ENCODE results near the gene STPG2.

STPG2 gene

DNA sequence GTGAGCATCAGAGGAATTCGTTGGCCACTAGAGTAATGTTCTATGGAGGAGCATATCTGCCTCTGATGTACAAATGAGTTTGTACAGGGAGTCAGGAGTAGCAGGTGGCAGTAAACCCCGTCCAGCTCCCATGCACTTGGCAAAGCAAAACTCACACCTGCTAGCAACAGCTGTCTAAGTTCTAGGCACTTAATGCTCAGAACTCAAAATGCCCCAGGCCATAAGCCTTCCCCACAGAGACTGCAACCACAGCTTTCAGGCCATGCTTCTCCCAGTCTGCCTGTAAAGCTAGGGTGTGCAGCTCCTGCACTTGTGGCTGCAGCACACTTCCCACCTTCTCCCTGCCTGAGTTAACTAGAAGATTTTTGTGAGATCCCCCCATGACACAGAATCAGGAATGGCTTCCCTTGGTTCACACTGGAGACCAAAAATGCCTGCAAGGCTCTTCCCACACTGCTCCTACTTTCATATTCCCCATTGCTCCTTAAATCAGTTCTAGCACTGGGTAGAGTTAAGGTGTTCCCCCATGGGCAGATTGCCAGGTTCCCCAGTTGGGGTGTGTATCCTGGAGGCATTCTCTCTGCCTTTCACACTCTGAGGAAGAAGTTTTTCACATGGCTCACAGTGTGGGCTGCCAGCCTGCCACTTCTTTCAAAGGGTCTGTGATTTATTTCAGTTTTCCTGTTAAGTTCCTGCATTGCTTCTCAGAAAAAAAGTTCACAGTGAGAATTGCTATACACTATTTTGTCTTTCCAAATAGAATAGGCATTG lies 189.9 kb downstream of the STPG2 start:
- POLR2A ChIA-PET, result no interaction called here
- no peak for TF ChIP-seq FOXA1 (IDR thresholded peaks at IDR 0.05)
- TF ChIP-seq LEF1 (IDR thresholded peaks at IDR 0.05; ENCODE audit: borderline replicate concordance), result no peak
- TF ChIP-seq, protein P1, sequence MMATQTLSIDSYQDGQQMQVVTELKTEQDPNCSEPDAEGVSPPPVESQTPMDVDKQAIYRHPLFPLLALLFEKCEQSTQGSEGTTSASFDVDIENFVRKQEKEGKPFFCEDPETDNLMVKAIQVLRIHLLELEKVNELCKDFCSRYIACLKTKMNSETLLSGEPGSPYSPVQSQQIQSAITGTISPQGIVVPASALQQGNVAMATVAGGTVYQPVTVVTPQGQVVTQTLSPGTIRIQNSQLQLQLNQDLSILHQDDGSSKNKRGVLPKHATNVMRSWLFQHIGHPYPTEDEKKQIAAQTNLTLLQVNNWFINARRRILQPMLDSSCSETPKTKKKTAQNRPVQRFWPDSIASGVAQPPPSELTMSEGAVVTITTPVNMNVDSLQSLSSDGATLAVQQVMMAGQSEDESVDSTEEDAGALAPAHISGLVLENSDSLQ (IDR thresholded peaks at IDR 0.05), result no peak
- TF ChIP-seq BHLHE40 (IDR thresholded peaks at IDR 0.05; ENCODE audit: borderline replicate concordance), result no peak
- no peak for TF ChIP-seq NFRKB (IDR thresholded peaks at IDR 0.05)
- TF ChIP-seq HDGF (IDR thresholded peaks at IDR 0.05; ENCODE audit: borderline replicate concordance), result no peak
- no peak for TF ChIP-seq SP1 (IDR thresholded peaks at IDR 0.05)
- TF ChIP-seq FOXM1 (IDR thresholded peaks at IDR 0.05; ENCODE audit: borderline replicate concordance), result no peak
- TF ChIP-seq CTBP1 (IDR thresholded peaks at IDR 0.05; ENCODE audit: borderline replicate concordance), result no peak
- no peak for TF ChIP-seq ARNT (IDR thresholded peaks at IDR 0.05)
- no peak for TF ChIP-seq SUZ12 (IDR thresholded peaks at IDR 0.05)
- no peak for TF ChIP-seq ELF4 (IDR thresholded peaks at IDR 0.05)
- no peak for DNase-seq (ENCODE audit: extremely low spot score)

DNA sequence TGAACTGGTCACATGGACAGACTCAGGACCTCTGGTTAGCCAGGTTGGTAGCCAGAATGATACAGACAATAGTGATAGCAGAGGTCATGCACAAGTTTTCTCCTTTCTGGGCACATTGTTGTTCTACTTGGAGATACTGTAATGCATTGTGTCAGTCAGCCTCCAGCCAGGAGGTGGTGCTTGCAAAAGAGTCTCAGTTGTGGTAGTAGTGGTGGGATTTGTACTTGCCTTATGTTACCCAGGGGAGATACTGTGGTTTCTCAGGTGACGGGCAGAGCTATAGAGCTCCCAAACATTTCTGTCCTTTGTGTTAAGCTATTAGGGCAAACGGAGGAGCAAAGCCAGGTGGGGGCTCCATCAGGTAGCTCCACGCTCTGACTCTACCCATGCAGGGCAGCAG lies 190.5 kb downstream of the STPG2 start:
- DNase-seq (ENCODE audit: extremely low spot score), result no peak
- ChIA-PET CTCF (no interaction called here), POLR2A (no interaction called here)
- no peak for TF ChIP-seq L3MBTL2 (conservative IDR thresholded peaks at IDR 0.05)
- no peak for TF ChIP-seq TARDBP (IDR thresholded peaks at IDR 0.05)
- no peak for TF ChIP-seq FOXM1 (IDR thresholded peaks at IDR 0.05; ENCODE audit: borderline replicate concordance)
- TF ChIP-seq CTBP1 (IDR thresholded peaks at IDR 0.05; ENCODE audit: borderline replicate concordance), result no peak
- no peak for TF ChIP-seq BHLHE40 (IDR thresholded peaks at IDR 0.05; ENCODE audit: borderline replicate concordance)
- TF ChIP-seq ELF4 (IDR thresholded peaks at IDR 0.05), result no peak
- no peak for TF ChIP-seq NFRKB (IDR thresholded peaks at IDR 0.05)

More for the DNA sequence above, 189.9 kb downstream of the STPG2 start:
- CTCF ChIA-PET, result no interaction called here

DNA sequence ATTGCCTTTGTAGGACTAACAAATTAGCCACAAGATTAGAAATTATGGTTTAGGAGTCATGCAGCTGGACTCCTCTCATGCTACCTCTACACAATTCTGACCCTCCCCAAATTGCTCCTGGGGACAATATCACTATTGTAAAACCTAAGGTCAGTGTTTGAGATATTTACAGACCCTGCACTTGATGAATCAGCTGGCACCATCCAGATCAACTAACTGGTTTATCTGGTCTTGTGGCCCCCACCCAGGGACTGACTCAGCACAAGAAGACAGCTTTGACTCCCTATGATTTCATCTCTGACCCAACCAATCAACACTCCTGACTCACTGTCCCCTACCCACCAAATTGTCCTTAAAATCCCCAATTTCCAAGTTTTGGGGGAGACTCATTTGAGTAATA lies 192.4 kb downstream of the STPG2 start:
- ChIA-PET CTCF (no interaction called here), POLR2A (no interaction called here)
- no peak for TF ChIP-seq FOXA1 (IDR thresholded peaks at IDR 0.05)
- TF ChIP-seq ARNT (IDR thresholded peaks at IDR 0.05), result no peak
- TF ChIP-seq FOXM1 (IDR thresholded peaks at IDR 0.05; ENCODE audit: borderline replicate concordance), result no peak
- no peak for TF ChIP-seq TARDBP (IDR thresholded peaks at IDR 0.05)
- no peak for DNase-seq (ENCODE audit: extremely low spot score)

GRCh38 chr4:97942951-97943350 lies 200.3 kb downstream of the STPG2 start:
- DNase-seq (ENCODE audit: extremely low spot score), result no peak
- ChIA-PET CTCF (no interaction called here), POLR2A (no interaction called here)
- no peak for TF ChIP-seq BHLHE40 (IDR thresholded peaks at IDR 0.05; ENCODE audit: borderline replicate concordance)
- TF ChIP-seq L3MBTL2 (conservative IDR thresholded peaks at IDR 0.05), result no peak
- no peak for TF ChIP-seq SP1 (IDR thresholded peaks at IDR 0.05)
- no peak for TF ChIP-seq ZNF384 (IDR thresholded peaks at IDR 0.05)
- TF ChIP-seq SUZ12 (IDR thresholded peaks at IDR 0.05), result no peak
- TF ChIP-seq HDGF (IDR thresholded peaks at IDR 0.05; ENCODE audit: borderline replicate concordance), result no peak
- no peak for TF ChIP-seq LEF1 (IDR thresholded peaks at IDR 0.05; ENCODE audit: borderline replicate concordance)
- TF ChIP-seq FOXK2 (IDR thresholded peaks at IDR 0.05), result no peak
- TF ChIP-seq FOXA1 (IDR thresholded peaks at IDR 0.05), result no peak

GRCh38 chr4:97942137-97942536 lies 201.1 kb downstream of the STPG2 start:
- ChIA-PET CTCF (no interaction called here), POLR2A (no interaction called here)
- TF ChIP-seq LEF1 (IDR thresholded peaks at IDR 0.05; ENCODE audit: borderline replicate concordance), result no peak
- no peak for TF ChIP-seq ZNF384 (IDR thresholded peaks at IDR 0.05)
- TF ChIP-seq SUZ12 (IDR thresholded peaks at IDR 0.05), result no peak
- DNase-seq (ENCODE audit: extremely low spot score), result no peak

- CTCF ChIA-PET, result no interaction called here
- TF ChIP-seq FOXK2 (IDR thresholded peaks at IDR 0.05) (no peak), NFRKB (IDR thresholded peaks at IDR 0.05) (no peak)
- no peak for DNase-seq (ENCODE audit: extremely low spot score)
- POLR2A ChIA-PET, result no interaction called here
Measured at GRCh38 chr4:97938141-97938540, 205.1 kb downstream of the STPG2 start.

GRCh38 chr4:97924341-97924958 lies 218.8 kb downstream of the STPG2 start:
- ChIA-PET CTCF (no interaction called here), POLR2A (no interaction called here)
- DNase-seq (ENCODE audit: extremely low spot score), result no peak
- TF ChIP-seq SUZ12 (IDR thresholded peaks at IDR 0.05), result no peak
- no peak for TF ChIP-seq NFRKB (IDR thresholded peaks at IDR 0.05)
- TF ChIP-seq FOXM1 (IDR thresholded peaks at IDR 0.05; ENCODE audit: borderline replicate concordance), result no peak
- no peak for TF ChIP-seq L3MBTL2 (conservative IDR thresholded peaks at IDR 0.05)
- no peak for TF ChIP-seq HDGF (IDR thresholded peaks at IDR 0.05; ENCODE audit: borderline replicate concordance)
- TF ChIP-seq LEF1 (IDR thresholded peaks at IDR 0.05; ENCODE audit: borderline replicate concordance), result no peak
- no peak for TF ChIP-seq BHLHE40 (IDR thresholded peaks at IDR 0.05; ENCODE audit: borderline replicate concordance)
- no peak for TF ChIP-seq FOXA1 (IDR thresholded peaks at IDR 0.05)
- TF ChIP-seq ELF4 (IDR thresholded peaks at IDR 0.05), result no peak
- no peak for TF ChIP-seq SP1 (IDR thresholded peaks at IDR 0.05)
- TF ChIP-seq ARNT (IDR thresholded peaks at IDR 0.05), result no peak

- TF ChIP-seq BHLHE40 (IDR thresholded peaks at IDR 0.05; ENCODE audit: borderline replicate concordance) (no peak), L3MBTL2 (conservative IDR thresholded peaks at IDR 0.05) (no peak), SP1 (IDR thresholded peaks at IDR 0.05) (no peak), TARDBP (IDR thresholded peaks at IDR 0.05) (no peak), FOXA1 (IDR thresholded peaks at IDR 0.05) (no peak), NFRKB (IDR thresholded peaks at IDR 0.05) (no peak), FOXK2 (IDR thresholded peaks at IDR 0.05) (no peak), FOXM1 (IDR thresholded peaks at IDR 0.05; ENCODE audit: borderline replicate concordance) (no peak), LEF1 (IDR thresholded peaks at IDR 0.05; ENCODE audit: borderline replicate concordance) (no peak), CTBP1 (IDR thresholded peaks at IDR 0.05; ENCODE audit: borderline replicate concordance) (no peak), ZNF384 (IDR thresholded peaks at IDR 0.05) (no peak)
- no peak for DNase-seq (ENCODE audit: extremely low spot score)
- POLR2A ChIA-PET, result no interaction called here
- CTCF ChIA-PET, result no interaction called here
Measured at GRCh38 chr4:97923096-97923495, 220.2 kb downstream of the STPG2 start.

Data from HEK293T (cell line).